HUES64 (cell line): Measurements from ENCODE around the gene IGSF9B.

Experiments
- H3K27ac ChIP-seq: 2 replicates; pipeline ENCODE4 v1.7.0; 2013; ENCODE audit warnings: low read depth, low read length, inconsistent platforms
- H3K27me3 ChIP-seq: 2 replicates; pipeline ENCODE4 v1.6.1; 2013; ENCODE audit warnings: mild to moderate bottlenecking, low read length; ENCODE audit not compliant: insufficient read depth
- H3K36me3 ChIP-seq: 2 replicates; pipeline ENCODE4 v1.6.1; 2013; ENCODE audit warnings: mild to moderate bottlenecking, low read length; ENCODE audit not compliant: insufficient read depth
- H3K4me1 ChIP-seq: 2 replicates; pipeline ENCODE4 v1.6.1; 2013; ENCODE audit warnings: mild to moderate bottlenecking, low read length, moderate library complexity; ENCODE audit not compliant: insufficient read depth
- H3K4me3 ChIP-seq: 2 replicates; pipeline ENCODE4 v1.5.1; 2013; ENCODE audit warnings: mild to moderate bottlenecking, low read length, moderate library complexity
- H3K9ac ChIP-seq: 2 replicates; pipeline ENCODE4 v1.6.1; 2013; ENCODE audit warnings: mild to moderate bottlenecking, low read depth, low read length
- H3K9me3 ChIP-seq: 2 replicates; pipeline ENCODE4 v1.6.1; 2013; ENCODE audit warnings: low read depth, low read length; ENCODE audit not compliant: insufficient read depth
- WGBS: fragments of 150-250, 120-280 bp; methylation state at CpG from one replicate; pipeline ENCODE4 v1.1.7; 2013; ENCODE audit warnings: missing lambda C conversion rate; 5-methylcytosine and 5-hydroxymethylcytosine counted together

Gene IGSF9B

DNA sequence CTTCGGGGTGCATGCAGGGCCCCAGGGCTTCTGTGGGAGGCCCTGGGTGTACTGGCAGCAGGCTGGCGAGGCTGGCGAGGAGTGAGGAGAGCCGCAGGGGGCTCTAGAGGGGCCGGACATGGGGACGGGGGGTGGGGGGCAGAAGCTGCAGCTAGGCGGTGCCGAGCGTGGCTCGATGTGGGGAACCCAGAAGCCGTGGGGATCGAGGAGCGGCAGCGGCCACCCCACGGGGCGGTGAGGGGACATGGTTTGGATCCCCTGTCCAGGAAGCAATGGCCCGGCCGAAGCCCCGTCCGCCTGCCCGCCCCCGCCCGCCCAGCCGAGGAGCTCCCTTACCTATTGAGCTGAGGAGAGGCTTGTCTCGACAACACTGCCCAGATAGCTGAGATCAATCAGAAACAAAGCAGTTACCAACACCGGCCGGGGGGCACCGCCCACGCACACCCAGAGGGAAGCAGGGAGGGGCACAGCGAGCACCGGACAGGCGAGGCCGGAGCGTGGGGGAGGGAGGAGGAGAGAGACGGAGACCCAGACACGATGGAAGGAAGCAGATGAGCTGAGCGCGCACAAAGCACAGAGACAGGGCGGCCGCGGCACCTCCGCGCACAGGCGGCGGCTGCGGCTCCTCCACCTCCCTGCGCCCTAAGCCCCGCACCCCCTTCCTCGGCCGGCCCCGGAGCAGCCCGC is 38.7 kb downstream of the IGSF9B start:
- peak overlapping the region; percentile 53; the same call in 1 of the 2 replicates for H3K9ac ChIP-seq
- no peaks in the 10 kb centered on the region for H3K27me3 ChIP-seq
- peak overlapping the region; percentile 57 for H3K4me3 ChIP-seq
- no peaks in the 10 kb centered on the region; the same call in 1 of the 2 replicates for H3K4me1 ChIP-seq
- peaks cover 47% of the 10 kb centered on the region for H3K36me3 ChIP-seq
- no peak overlapping the region; the same call in 1 of the 2 replicates for H3K27ac ChIP-seq
- H3K9me3 ChIP-seq: no peaks in the 10 kb centered on the region
- WGBS: 24% methylated on average over 49 of the region's 52 CpGs

DNA sequence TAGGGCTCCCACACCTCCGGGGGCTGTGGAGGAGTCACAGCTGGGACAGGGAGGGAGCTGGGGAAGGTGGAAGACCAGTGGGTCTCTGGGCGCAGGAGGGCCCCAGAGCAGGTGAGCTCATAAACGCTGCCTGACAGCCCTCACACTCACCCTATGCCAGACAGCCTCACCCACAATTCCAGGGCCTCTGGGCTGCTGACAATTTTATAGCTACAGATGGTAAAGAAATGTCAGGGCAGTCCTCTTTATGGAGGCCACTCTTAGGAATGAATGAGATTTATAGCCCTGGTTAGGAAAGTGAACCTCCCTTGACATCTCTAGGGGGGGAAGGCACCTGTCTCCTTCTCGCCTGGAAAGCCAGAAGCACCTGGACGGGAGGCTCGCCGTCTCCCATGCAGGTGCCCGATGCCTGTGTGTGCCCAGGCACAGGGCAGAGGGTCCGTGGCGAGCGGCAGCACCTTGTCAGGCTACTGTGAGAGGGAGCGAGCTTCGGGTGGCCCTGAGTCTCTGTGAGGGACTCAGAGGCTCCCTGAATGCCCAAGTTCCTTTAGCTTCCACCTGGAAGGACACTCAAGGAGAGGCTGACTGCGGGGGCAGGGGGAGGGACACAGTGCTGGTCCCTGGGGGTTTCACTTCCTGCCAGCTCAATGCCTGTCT is 39.9 kb downstream of the IGSF9B start:
- WGBS: 90% methylated on average over 14 of the region's 14 CpGs
- no peak overlapping the region for H3K27ac ChIP-seq
- peaks cover 46% of the 10 kb centered on the region for H3K36me3 ChIP-seq
- no peak overlapping the region for H3K9ac ChIP-seq
- no peaks in the 10 kb centered on the region for H3K9me3 ChIP-seq
- no peak overlapping the region for H3K4me3 ChIP-seq
- H3K27me3 ChIP-seq: no peaks in the 10 kb centered on the region
- no peaks in the 10 kb centered on the region; the same call in 1 of the 2 replicates for H3K4me1 ChIP-seq

DNA sequence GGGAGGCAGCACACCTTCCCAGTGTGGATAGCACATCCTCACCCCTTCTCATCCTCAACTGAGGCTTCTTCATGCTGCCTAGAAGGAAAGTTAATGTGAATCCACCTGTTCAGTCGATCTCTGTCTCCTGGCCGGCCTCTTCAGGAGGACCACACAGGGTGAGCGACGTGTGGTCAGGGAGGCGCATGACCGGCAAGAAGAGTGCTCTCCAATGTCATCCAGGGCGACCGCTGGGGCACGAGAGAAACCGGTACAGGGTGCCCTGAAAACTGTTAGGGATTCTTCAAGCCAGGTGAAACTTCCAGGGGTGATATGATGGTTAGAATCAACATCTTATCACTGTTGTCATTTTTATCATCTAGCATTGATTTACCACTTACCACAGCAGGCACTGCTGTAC is 43.0 kb downstream of the IGSF9B start:
- Histone ChIP-seq H3K9ac (no peak overlapping the region), H3K27ac (no peak overlapping the region), H3K27me3 (no peaks in the 10 kb centered on the region), H3K36me3 (peaks cover 62% of the 10 kb centered on the region), H3K4me1 (no peaks in the 10 kb centered on the region), H3K4me3 (no peak overlapping the region), H3K9me3 (no peaks in the 10 kb centered on the region)
- WGBS: 96% methylated on average over 10 of the region's 10 CpGs

DNA sequence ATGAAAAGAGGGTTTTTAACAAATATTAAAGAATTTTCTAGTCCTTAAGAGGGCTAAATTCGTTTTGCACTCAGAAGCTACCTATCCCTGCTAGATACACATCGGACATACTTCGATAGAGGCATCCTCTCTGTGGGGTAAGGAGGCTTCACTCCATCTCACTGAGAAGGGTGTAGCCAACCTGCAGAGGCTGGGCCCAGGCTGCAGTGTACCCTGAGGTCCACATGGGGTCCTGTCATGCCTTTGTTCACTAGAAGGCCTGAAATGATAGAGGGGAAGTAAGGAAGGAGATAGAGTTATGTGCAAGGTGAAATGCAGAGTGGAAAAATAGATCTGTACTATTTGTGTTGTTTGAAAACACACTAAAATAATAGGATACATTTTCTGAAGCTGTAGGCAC is 45.6 kb downstream of the IGSF9B start:
- peaks cover 86% of the 10 kb centered on the region for H3K36me3 ChIP-seq
- 98% methylated on average over 3 of the region's 3 CpGs for WGBS

DNA sequence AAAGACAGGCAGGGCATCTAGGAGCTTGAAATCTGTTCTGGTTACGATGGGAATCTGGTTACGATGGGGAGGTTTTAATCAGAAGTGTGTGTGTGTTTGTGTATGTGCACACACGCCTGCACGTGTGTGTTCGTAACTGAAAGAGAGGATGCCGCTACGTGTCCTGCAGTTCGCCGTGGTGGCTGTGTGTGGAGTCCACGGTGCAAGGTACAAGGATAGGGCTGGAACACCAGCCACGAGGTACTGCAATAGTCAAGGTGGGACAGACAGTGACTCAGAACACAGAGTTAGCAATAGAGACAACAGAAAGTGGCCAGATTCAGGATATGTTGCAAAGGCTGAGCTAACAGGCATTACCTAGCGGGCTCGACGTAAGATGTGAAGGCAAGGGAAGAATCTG is 46.7 kb downstream of the IGSF9B start:
- Histone ChIP-seq H3K9me3 (no peaks in the 10 kb centered on the region), H3K4me3 (no peak overlapping the region)
- 95% methylated on average over 14 of the region's 14 CpGs for WGBS

More for the DNA sequence above, 45.6 kb downstream of the IGSF9B start:
- H3K27ac ChIP-seq: no peak overlapping the region
- H3K4me3 ChIP-seq: no peak overlapping the region
- no peaks in the 10 kb centered on the region for H3K27me3 ChIP-seq
- no peaks in the 10 kb centered on the region for H3K4me1 ChIP-seq
- no peaks in the 10 kb centered on the region for H3K9me3 ChIP-seq
- no peak overlapping the region for H3K9ac ChIP-seq

DNA sequence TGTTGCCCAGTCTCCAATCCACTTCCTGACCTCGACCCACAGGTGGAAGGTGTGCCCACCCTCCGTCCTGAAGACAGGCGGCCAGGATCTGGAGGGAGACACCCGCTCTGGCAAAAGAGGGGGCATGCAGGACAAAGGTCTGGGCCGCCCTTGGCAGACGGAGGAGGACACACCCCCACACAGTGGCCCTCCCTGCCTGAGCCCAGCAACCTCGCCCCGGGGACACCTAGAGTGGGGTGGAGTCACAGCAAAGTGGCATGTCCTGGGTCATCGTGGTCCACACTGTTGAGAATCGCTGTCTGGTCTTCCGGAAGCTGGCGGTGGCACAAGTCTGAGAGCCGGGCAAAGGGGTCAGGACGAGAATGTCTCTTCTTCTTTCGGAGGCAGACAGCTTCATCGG is 47.9 kb downstream of the IGSF9B start:
- no peak overlapping the region for H3K27ac ChIP-seq
- 94% methylated on average over 16 of the region's 16 CpGs for WGBS
- H3K9me3 ChIP-seq: no peaks in the 10 kb centered on the region
- H3K4me1 ChIP-seq: no peaks in the 10 kb centered on the region
- no peak overlapping the region for H3K4me3 ChIP-seq
- H3K27me3 ChIP-seq: no peaks in the 10 kb centered on the region
- H3K36me3 ChIP-seq: peaks cover 80% of the 10 kb centered on the region
- no peak overlapping the region for H3K9ac ChIP-seq

More for the DNA sequence above, 46.7 kb downstream of the IGSF9B start:
- Histone ChIP-seq H3K9ac (no peak overlapping the region), H3K27me3 (no peaks in the 10 kb centered on the region), H3K36me3 (peaks cover 88% of the 10 kb centered on the region), H3K4me1 (no peaks in the 10 kb centered on the region), H3K27ac (no peak overlapping the region)

DNA sequence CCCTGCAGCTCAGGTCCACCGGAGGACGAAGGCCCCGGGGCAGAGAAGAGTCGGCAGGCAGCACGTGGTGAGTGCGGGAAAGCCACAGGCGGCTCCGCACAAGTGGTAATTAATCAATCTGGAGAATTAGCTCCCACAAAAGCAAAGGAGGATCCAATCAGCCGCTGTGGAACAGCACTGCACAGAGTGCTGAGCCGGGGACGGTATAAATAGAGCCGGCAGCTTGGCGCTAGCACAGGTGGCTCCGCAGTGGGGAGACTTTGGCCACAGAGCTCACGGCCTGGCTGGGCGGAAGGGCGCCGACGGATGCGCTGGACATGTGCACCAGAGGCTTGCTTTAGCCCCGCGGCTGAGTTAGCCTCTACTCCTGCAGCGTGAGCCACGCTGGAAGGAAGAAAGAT is 48.9 kb downstream of the IGSF9B start:
- 96% methylated on average over 24 of the region's 24 CpGs for WGBS
- H3K36me3 ChIP-seq: peaks cover 75% of the 10 kb centered on the region
- H3K9me3 ChIP-seq: no peaks in the 10 kb centered on the region
- H3K4me1 ChIP-seq: no peaks in the 10 kb centered on the region
- no peak overlapping the region for H3K27ac ChIP-seq
- H3K9ac ChIP-seq: no peak overlapping the region
- no peak overlapping the region for H3K4me3 ChIP-seq
- H3K27me3 ChIP-seq: no peaks in the 10 kb centered on the region

DNA sequence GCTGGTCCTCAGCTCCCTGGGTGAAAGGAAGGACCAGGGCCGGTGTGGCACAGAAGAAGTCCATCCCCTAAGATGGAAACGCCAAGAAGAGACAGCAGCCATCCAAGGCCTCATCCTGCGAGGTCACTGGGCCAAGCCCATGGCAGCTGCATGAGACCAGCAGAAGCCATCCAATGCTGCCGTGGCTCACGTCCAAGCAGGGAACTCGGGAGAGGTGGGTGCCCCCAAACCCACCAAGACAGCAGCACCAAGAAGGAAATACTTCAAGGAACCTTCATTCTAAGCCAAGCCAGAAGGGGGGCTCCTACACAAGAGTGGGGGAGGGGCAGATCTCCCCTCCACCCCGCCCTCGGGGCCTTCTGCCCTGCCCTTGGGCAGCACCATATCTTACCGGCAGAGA is 49.6 kb downstream of the IGSF9B start:
- 96% methylated on average over 9 of the region's 9 CpGs for WGBS
- H3K4me3 ChIP-seq: no peak overlapping the region
- no peak overlapping the region for H3K27ac ChIP-seq
- no peaks in the 10 kb centered on the region for H3K9me3 ChIP-seq
- H3K9ac ChIP-seq: no peak overlapping the region
- peaks cover 70% of the 10 kb centered on the region for H3K36me3 ChIP-seq
- no peaks in the 10 kb centered on the region for H3K27me3 ChIP-seq
- H3K4me1 ChIP-seq: no peaks in the 10 kb centered on the region

DNA sequence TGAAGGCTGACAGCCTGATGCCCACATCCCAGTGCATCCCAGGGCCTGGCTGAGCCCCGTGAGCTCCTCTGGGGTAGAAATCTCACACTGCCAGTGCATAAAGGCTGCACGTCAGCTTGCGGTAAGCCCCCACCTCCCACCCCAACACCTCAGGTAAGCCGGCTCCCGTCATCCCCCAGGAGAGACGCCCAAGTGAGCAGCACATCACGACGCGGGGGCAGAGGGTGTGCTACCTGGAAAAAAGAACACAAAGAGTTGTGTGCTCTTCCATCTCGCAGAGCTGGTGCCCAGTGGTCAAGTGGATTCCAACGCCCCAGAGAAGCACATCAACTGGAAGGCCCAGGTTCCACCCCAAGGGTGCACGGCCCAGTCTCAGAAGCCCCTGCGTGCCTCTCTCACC is 50.0 kb downstream of the IGSF9B start:
- no peak overlapping the region for H3K4me3 ChIP-seq
- H3K9ac ChIP-seq: no peak overlapping the region
- H3K36me3 ChIP-seq: peaks cover 65% of the 10 kb centered on the region
- H3K27me3 ChIP-seq: no peaks in the 10 kb centered on the region
- no peaks in the 10 kb centered on the region for H3K9me3 ChIP-seq
- 96% methylated on average over 13 of the region's 13 CpGs for WGBS
- no peaks in the 10 kb centered on the region for H3K4me1 ChIP-seq
- no peak overlapping the region for H3K27ac ChIP-seq

DNA sequence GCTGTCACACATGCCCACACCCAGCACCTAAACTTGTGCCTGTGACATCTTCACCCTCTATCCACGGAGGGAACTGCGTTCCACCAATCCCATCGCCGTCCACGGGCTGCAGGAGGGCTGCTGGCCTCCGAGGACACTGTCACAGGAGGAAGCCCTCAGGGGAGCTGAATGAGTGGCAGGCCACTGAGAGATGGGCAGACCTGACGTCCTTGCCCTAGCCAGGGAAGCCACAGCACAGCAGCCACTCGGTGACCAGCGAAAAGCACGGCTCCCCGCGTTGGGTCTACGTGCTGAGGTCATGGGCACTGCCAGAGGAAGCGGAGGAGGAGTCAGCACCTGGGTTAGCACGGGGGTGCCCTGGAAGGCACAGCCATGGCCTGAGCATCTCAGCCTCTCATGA is 50.5 kb downstream of the IGSF9B start:
- 95% methylated on average over 15 of the region's 15 CpGs for WGBS

DNA sequence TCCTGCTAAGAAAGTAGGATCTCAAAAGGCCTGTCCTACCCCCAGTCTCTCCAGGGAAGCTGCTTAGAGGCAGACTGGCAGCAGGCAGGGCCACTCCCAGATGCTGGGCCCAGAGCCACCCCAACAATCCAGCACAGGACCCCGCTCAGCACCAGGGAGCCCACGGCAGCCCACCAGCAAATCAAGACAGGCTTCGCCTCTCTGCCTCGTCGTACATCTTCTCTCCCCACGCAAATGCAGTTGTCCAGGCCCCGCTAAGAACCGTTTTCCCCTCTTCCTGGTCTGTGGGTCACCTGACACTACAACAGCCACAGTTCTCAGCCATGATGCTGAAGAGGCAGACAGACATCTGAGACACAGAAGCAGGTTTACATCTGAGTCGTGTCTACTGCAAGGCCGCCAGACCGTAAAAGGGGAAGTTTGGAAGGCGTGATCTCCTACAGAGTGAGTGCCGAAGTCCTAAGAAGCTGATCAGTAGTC is 51.1 kb downstream of the IGSF9B start:
- no peaks in the 10 kb centered on the region for H3K27me3 ChIP-seq
- H3K9me3 ChIP-seq: no peaks in the 10 kb centered on the region
- H3K36me3 ChIP-seq: peaks cover 55% of the 10 kb centered on the region
- no peaks in the 10 kb centered on the region for H3K4me1 ChIP-seq
- no peak overlapping the region for H3K27ac ChIP-seq
- H3K4me3 ChIP-seq: no peak overlapping the region
- no peak overlapping the region for H3K9ac ChIP-seq
- WGBS: 94% methylated on average over 13 of the region's 13 CpGs

More for the DNA sequence above, 50.5 kb downstream of the IGSF9B start:
- Histone ChIP-seq H3K27ac (no peak overlapping the region), H3K9me3 (no peaks in the 10 kb centered on the region), H3K4me3 (no peak overlapping the region), H3K27me3 (no peaks in the 10 kb centered on the region), H3K9ac (no peak overlapping the region), H3K36me3 (peaks cover 60% of the 10 kb centered on the region), H3K4me1 (no peaks in the 10 kb centered on the region)
